MCF 10A (cell line): ENCODE data around the gene MFAP5. TPM values are rescaled to one million over a fixed set of nuclear protein-coding genes. Genes with fewer than 3 reads are reported as not detected.
"Not testable (repeated sequence)": the region's sequence is repeated elsewhere in the genome, so short reads cannot be mapped to it uniquely, and the experiment has no call there.

Experiments used
- BruUV-seq: library from RNA; stranded (reverse); fragments of 400-500 nt; replicated peaks from 2 replicates; lab custom pipeline; 2021; lab: Mats Ljungman, UMichigan
- CTCF ChIA-PET: fragments of 300-600 bp; sonication (Branson Sonifier 250); formaldehyde crosslinking; extraction: SDS; loops from one replicate; lab custom pipeline; 2021; ENCODE audit warnings: antibody characterized with exemption, inconsistent platforms; lab: Yijun Ruan, JAX
- POLR2A ChIA-PET: fragments of 300-600, 350-650 bp; sonication (Branson Sonifier 250); formaldehyde crosslinking; extraction: SDS; loops from one replicate; lab custom pipeline; 2020; ENCODE audit warnings: antibody characterized with exemption, inconsistent platforms; lab: Yijun Ruan, JAX
- DNase-seq: peaks from one replicate; pipeline ENCODE4 v3.0.0-alpha.2; 2018; ENCODE audit not compliant: unreplicated experiment
- H3K27ac Mint-ChIP-seq: one replicate; pipeline ENCODE4 v1.8.0; 2022; ENCODE audit warnings: mild to moderate bottlenecking, low read depth, mixed read lengths; ENCODE audit not compliant: unreplicated experiment
- H3K27me3 Mint-ChIP-seq: one replicate; pipeline ENCODE4 v1.8.0; 2022; ENCODE audit warnings: mixed read lengths; ENCODE audit not compliant: insufficient read depth, unreplicated experiment
- H3K36me3 Mint-ChIP-seq: one replicate; pipeline ENCODE4 v1.8.0; 2022; ENCODE audit warnings: mild to moderate bottlenecking, moderate library complexity, mixed read lengths; ENCODE audit not compliant: insufficient read depth, unreplicated experiment
- H3K4me1 Mint-ChIP-seq: one replicate; pipeline ENCODE4 v1.8.0; 2022; ENCODE audit warnings: mixed read lengths; ENCODE audit not compliant: insufficient read depth, unreplicated experiment
- H3K4me3 Mint-ChIP-seq: one replicate; pipeline ENCODE4 v1.8.0; 2022; ENCODE audit warnings: mild to moderate bottlenecking, moderate library complexity, mixed read lengths; ENCODE audit not compliant: unreplicated experiment
- H3K9me3 Mint-ChIP-seq: one replicate; pipeline ENCODE4 v1.8.0; 2022; ENCODE audit warnings: mixed read lengths; ENCODE audit not compliant: unreplicated experiment
- intact Hi-C: fragments of 100-400 bp; cut with micrococcal nuclease; formaldehyde crosslinking; loops from 2 replicates; pipeline ENCODE4 v1.14.1; 2022
- total RNA-seq: library from RNA; stranded (reverse); gene quantifications from 2 replicates; pipeline ENCODE4 v1.2.3, GENCODE V29; 2022
- TF ChIP-seq, protein P1 (sequence below): fragments of 200-600 bp; IDR thresholded peaks from one replicate; pipeline ENCODE4 v1.8.0; 2022; ENCODE audit warnings: antibody characterized with exemption, mild to moderate bottlenecking; ENCODE audit not compliant: unreplicated experiment

MFAP5 gene
- total RNA-seq, 1 experiment from 2014 or later: 1.6 TPM

GRCh38 chr12:8628731-8629130, 33.9 kb downstream of the MFAP5 start:
- no peaks in the 10 kb centered on the region for H3K9me3 Mint-ChIP-seq

DNA sequence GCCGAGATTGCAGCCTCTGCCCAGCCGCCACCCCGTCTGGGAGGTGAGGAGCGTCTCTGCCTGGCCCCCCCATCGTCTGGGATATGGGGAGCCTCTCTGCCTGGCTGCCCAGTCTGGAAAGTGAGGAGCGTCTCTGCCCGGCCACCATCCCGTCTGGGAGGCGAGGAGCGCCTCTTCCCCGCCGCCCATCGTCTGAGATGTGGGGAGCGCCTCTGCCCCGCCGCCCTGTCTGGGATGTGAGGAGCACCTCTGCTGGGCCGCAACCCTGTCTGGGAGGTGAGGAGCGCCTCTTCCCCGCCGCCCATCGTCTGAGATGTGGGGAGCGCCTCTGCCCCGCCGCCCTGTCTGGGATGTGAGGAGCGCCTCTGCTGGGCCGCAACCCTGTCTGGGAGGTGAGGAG, 37.9 kb downstream of the MFAP5 start:
- POLR2A ChIA-PET, H3K36me3 Mint-ChIP-seq, intact Hi-C loops, H3K27me3 Mint-ChIP-seq, H3K9me3 Mint-ChIP-seq, DNase-seq, H3K4me3 Mint-ChIP-seq, BruUV-seq, H3K27ac Mint-ChIP-seq: not testable (repeated sequence)
- CTCF ChIA-PET: interaction anchor here (0.6 kb wide), 1 partner anchor 571 kb away, joined by 4 read pairs; no protein-coding TSS in a partner anchor
- peaks cover 10% of the 10 kb centered on the region for H3K4me1 Mint-ChIP-seq

More at GRCh38 chr12:8628731-8629130, 33.9 kb downstream of the MFAP5 start:
- Mint-ChIP-seq H3K27ac (no peak overlapping the region), H3K27me3 (no peaks in the 10 kb centered on the region), H3K4me3 (no peak overlapping the region), H3K36me3 (no peaks in the 10 kb centered on the region), H3K4me1 (peaks cover 11% of the 10 kb centered on the region)
- DNase-seq: no peak
- TF ChIP-seq, protein P1, sequence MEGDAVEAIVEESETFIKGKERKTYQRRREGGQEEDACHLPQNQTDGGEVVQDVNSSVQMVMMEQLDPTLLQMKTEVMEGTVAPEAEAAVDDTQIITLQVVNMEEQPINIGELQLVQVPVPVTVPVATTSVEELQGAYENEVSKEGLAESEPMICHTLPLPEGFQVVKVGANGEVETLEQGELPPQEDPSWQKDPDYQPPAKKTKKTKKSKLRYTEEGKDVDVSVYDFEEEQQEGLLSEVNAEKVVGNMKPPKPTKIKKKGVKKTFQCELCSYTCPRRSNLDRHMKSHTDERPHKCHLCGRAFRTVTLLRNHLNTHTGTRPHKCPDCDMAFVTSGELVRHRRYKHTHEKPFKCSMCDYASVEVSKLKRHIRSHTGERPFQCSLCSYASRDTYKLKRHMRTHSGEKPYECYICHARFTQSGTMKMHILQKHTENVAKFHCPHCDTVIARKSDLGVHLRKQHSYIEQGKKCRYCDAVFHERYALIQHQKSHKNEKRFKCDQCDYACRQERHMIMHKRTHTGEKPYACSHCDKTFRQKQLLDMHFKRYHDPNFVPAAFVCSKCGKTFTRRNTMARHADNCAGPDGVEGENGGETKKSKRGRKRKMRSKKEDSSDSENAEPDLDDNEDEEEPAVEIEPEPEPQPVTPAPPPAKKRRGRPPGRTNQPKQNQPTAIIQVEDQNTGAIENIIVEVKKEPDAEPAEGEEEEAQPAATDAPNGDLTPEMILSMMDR: no peak
- BruUV-seq: no TSS peak
- ChIA-PET POLR2A (interaction anchor here (0.9 to 1.1 kb wide), 2 partner anchors 33 to 263 kb away, joined by 3 to 4 read pairs; no protein-coding TSS in a partner anchor), CTCF (interaction anchor here (0.6 to 1.9 kb wide), 5 partner anchors 20 to 410 kb away, joined by 3 to 11 read pairs (median 4); no protein-coding TSS in a partner anchor)
- intact Hi-C loops: no loop called here

DNA sequence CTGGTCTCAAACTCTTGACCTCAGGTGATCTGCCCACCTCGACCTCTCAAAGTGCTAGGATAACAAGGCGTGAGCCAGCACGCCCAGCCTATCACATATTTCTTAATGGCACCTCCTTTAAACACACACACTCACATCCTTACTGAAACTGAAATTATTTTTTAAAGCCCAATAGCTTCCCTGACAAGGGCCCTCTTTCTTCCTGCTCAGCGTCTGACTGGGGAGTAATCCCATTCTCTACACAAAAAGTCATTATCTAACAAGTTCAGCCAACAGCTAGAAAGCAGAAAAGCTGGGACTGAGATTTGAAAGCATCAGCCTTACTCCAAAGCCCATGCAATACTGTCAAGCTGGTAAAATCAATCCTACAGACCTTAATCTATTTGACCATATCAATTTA, 40.0 kb downstream of the MFAP5 start:
- no TSS peak for BruUV-seq
- no peak for DNase-seq
- H3K9me3 Mint-ChIP-seq: no peaks in the 10 kb centered on the region
- ChIA-PET CTCF (interaction anchor here (1.1 to 1.6 kb wide), 2 partner anchors 78 to 427 kb away, joined by 3 to 6 read pairs; no protein-coding TSS in a partner anchor), POLR2A (no interaction called here)
- H3K4me3 Mint-ChIP-seq: no peak overlapping the region
- no peaks in the 10 kb centered on the region for H3K36me3 Mint-ChIP-seq
- peaks cover 6% of the 10 kb centered on the region for H3K4me1 Mint-ChIP-seq
- H3K27ac Mint-ChIP-seq: no peak overlapping the region
- TF ChIP-seq, protein P1: no peak
- intact Hi-C loops: no loop called here
- H3K27me3 Mint-ChIP-seq: no peaks in the 10 kb centered on the region

DNA sequence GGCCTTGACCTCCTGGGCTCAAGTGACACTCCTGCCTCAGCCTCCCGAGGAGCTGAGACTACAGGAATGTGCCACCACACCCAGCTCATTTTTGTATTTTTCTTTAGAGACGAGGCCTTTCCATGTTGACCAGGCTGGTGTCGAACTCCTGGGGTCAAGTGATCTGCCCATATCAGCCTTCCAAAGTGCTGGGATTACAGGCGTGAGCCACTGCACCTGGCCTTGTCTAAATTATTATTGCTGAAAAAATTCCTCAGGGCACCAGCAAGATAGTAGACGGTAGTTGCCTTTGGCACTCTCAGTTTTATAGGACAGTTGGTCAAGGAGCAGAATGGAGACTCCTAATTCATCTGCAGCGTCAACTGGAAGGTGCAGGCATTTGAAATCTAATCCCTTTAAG, 47.4 kb downstream of the MFAP5 start:
- intact Hi-C loops: no loop called here
- Mint-ChIP-seq H3K4me3 (no peak overlapping the region), H3K4me1 (peaks cover 6% of the 10 kb centered on the region), H3K27me3 (no peaks in the 10 kb centered on the region), H3K36me3 (no peaks in the 10 kb centered on the region), H3K27ac (no peak overlapping the region), H3K9me3 (no peaks in the 10 kb centered on the region)
- no peak for DNase-seq
- BruUV-seq: no TSS peak
- POLR2A ChIA-PET: no interaction called here
- CTCF ChIA-PET: interaction anchor here (0.7 to 1.0 kb wide), 2 partner anchors 9 to 71 kb away, joined by 3 to 4 read pairs; no protein-coding TSS in a partner anchor
- TF ChIP-seq, protein P1: no peak

DNA sequence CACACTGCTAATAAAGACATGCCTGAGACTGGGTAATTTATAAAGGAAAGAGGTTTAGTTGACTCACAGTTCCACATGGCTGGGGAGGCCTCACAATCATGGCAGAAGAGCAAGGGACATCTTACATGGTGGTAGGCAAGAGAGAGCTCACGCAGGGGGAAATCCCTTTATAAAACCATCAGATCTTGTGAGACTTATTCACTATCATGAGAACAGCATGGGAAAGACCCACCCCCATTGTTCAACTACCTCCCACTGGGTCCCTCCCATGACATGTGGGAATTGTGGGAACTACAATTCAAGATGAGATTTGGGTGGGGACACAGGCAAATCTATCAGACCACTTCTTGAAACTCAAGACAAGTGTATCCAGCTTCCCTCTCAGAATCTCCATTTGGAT, 48.7 kb downstream of the MFAP5 start:
- POLR2A ChIA-PET: interaction anchor here (0.5 kb wide), 1 partner anchor 322 kb away, joined by 3 read pairs; no protein-coding TSS in a partner anchor
- BruUV-seq, H3K36me3 Mint-ChIP-seq, intact Hi-C loops, H3K9me3 Mint-ChIP-seq, H3K27ac Mint-ChIP-seq, H3K4me3 Mint-ChIP-seq, H3K4me1 Mint-ChIP-seq, H3K27me3 Mint-ChIP-seq, DNase-seq: not testable (repeated sequence)
- CTCF ChIA-PET: interaction anchor here (0.5 to 9.8 kb wide), 4 partner anchors 43 to 435 kb away, joined by 3 to 135 read pairs (median 4); partner anchors contain the start of gene CLEC4E
